ENCODE measurements around the gene GOLGA2. TPM values are rescaled to one million over a fixed set of nuclear protein-coding genes. Genes with fewer than 3 reads are reported as not detected.

Gene GOLGA2, protein sequence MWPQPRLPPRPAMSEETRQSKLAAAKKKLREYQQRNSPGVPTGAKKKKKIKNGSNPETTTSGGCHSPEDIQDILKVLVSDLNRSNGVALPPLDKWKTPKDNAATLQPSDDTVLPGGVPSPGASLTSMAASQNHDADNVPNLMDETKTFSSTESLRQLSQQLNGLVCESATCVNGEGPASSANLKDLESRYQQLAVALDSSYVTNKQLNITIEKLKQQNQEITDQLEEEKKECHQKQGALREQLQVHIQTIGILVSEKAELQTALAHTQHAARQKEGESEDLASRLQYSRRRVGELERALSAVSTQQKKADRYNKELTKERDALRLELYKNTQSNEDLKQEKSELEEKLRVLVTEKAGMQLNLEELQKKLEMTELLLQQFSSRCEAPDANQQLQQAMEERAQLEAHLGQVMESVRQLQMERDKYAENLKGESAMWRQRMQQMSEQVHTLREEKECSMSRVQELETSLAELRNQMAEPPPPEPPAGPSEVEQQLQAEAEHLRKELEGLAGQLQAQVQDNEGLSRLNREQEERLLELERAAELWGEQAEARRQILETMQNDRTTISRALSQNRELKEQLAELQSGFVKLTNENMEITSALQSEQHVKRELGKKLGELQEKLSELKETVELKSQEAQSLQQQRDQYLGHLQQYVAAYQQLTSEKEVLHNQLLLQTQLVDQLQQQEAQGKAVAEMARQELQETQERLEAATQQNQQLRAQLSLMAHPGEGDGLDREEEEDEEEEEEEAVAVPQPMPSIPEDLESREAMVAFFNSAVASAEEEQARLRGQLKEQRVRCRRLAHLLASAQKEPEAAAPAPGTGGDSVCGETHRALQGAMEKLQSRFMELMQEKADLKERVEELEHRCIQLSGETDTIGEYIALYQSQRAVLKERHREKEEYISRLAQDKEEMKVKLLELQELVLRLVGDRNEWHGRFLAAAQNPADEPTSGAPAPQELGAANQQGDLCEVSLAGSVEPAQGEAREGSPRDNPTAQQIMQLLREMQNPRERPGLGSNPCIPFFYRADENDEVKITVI
- total RNA-seq: 10 to 100 TPM; 56.5 to 76.6 (median 70.6) TPM
- 1 to 10 TPM; 6.0 to 7.4 TPM for polyA plus RNA-seq
- total RNA-seq: 64.7 reads per million, percentile 76 among the genes with 10 or more reads in this experiment

DNA sequence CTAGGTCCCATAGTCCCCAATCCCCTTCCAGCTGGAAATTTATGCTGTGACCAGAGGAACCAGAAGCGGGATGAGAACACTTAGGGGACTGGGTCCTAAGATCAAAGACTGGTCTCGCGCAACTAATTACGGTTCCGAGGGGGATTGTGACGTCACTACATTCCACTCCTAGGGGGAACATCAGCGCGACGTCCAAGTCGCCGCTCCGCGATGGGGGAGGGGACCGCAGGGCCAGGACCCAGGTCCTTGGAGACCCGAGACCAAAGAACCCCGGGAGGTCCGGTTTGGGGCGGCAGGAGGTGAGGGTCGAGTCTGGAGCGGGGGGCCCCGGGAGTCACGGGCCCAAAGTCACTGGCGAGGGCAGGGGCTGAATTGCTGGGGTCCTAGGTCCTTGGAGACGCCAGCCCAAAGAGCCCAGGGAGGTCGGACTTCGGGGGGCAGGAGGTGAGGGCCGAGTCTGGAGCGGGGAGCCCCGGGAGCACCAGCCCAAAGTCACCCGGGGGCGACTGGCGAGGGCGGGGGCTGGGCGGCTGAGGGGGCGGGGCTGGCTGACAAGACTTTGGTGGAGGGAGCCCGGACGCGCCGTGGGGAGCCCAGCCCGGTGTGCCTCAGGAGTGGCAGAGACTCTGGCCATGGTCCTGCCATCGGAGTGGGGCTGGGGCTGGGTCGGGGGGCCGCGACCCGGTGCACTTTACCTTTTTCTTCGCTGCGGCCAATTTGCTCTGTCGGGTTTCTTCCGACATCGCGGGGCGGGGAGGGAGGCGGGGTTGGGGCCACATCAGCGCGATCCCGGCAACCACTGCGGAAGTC lies at the start of gene GOLGA2:
GOLGA2 (minus strand) TSS at position 810 of the 810 bp plus-strand sequence; CDS start at position 779, 31 bp downstream.
- Mint-ChIP-seq H3K9me3 (peaks cover 0 to 11% (median 0%) of the 10 kb centered on the region in 11 donors), H3K4me3 (peak within 1 kb of the TSS; percentile 94 to 98 (median 96)), H3K27me3 (peaks cover 0 to 7% (median 0%) of the 10 kb centered on the region in 5 donors), H3K27ac (peak within 1 kb of the TSS; percentile 94 to 98 (median 97)), H3K36me3 (peaks cover 0 to 34% (median 8%) of the 10 kb centered on the region in 5 donors), H3K4me1 (peaks cover 24 to 51% (median 46%) of the 10 kb centered on the region in 7 donors)
- ATAC-seq (peak; percentile 59), DNase-seq (no peak)
- Histone ChIP-seq H3K9me3 (ENCODE audit: control insufficient read depth in 2 of 3, low read length in 3 of 3) (no peaks in the 10 kb centered on the region), H3K27ac (ENCODE audit: low read depth, low read length) (peak within 1 kb of the TSS; percentile 90), H3K36me3 (ENCODE audit: control insufficient read depth in 2 of 3, insufficient read depth in 3 of 3, low read length in 3 of 3) (peaks cover 0 to 14% (median 3%) of the 10 kb centered on the region in 3 experiments), H3K4me1 (ENCODE audit: control insufficient read depth in 2 of 2, insufficient read depth in 2 of 2, low read length in 2 of 2) (peaks cover 16 to 21% of the 10 kb centered on the region in 2 donors), H3K4me3 (ENCODE audit: low read length) (peak within 1 kb of the TSS; percentile 95), H3K27me3 (ENCODE audit: control insufficient read depth in 2 of 2, insufficient read depth in 2 of 2, low read length in 2 of 2) (no peaks in the 10 kb centered on the region)
- intact Hi-C loops (cut with micrococcal nuclease): loop anchor here (1.0 to 10.0 kb wide), 19 partner anchors 20 to 823 kb away; partner anchors contain the start of genes COQ4 (in 2 of the 2), KYAT1 (in 2 of the 2), LRRC8A (in 2 of the 2) and ODF2 (in 2 of the 2)
- ChIA-PET POLR2A (interaction anchor here (0.6 to 1.6 kb wide), 18 partner anchors 11 to 543 kb away, joined by 3 to 10 read pairs (median 4); partner anchors contain the start of genes BBLN, CIZ1, ENDOG and ODF2), CTCF (interaction anchor here (0.6 kb wide), 1 partner anchor 20 kb away, joined by 5 read pairs; no protein-coding TSS in a partner anchor)

GRCh38 chr9:128324401-128324800 lies 48.6 kb upstream of the GOLGA2 start:
- ChIA-PET CTCF (interaction anchor here (1.2 kb wide), 1 partner anchor 11 kb away, joined by 3 read pairs; no protein-coding TSS in a partner anchor), POLR2A (interaction anchor here (0.9 to 1.2 kb wide), 2 partner anchors 15 to 17 kb away, joined by 3 to 5 read pairs; no protein-coding TSS in a partner anchor)
- H3K36me3 ChIP-seq (ENCODE audit: control insufficient read depth in 2 of 3, insufficient read depth in 3 of 3, low read length in 3 of 3): peaks cover 0 to 36% (median 11%) of the 10 kb centered on the region in 3 experiments
- peak overlapping the region; percentile 25 to 99 (median 92) for H3K4me3 Mint-ChIP-seq
- peak overlapping the region in 4 of 9 donors; percentile 12 to 97 (median 36) for H3K27ac Mint-ChIP-seq
- peaks cover 0 to 5% (median 0%) of the 10 kb centered on the region in 11 donors for H3K9me3 Mint-ChIP-seq
- H3K27ac ChIP-seq (ENCODE audit: low read depth, low read length): no peak overlapping the region
- peaks cover 10 to 13% of the 10 kb centered on the region in 2 donors for H3K4me1 ChIP-seq (ENCODE audit: control insufficient read depth in 2 of 2, insufficient read depth in 2 of 2, low read length in 2 of 2)
- H3K4me1 Mint-ChIP-seq: peaks cover 4 to 45% (median 29%) of the 10 kb centered on the region in 7 donors
- peaks cover 0 to 2% (median 0%) of the 10 kb centered on the region in 5 donors for H3K27me3 Mint-ChIP-seq
- H3K27me3 ChIP-seq (ENCODE audit: control insufficient read depth in 2 of 2, insufficient read depth in 2 of 2, low read length in 2 of 2): no peaks in the 10 kb centered on the region
- intact Hi-C loops (cut with micrococcal nuclease): loop anchor here (5.0 kb wide), 4 partner anchors 132 to 623 kb away; partner anchors contain the start of genes CIZ1 (in 2 of the 2), CDK9 (in 1 of the 2), DOLK (in 1 of the 2) and NUP188 (in 1 of the 2)
- DNase-seq: no peak
- H3K36me3 Mint-ChIP-seq: peaks cover 0 to 10% (median 2%) of the 10 kb centered on the region in 5 donors
- no peaks in the 10 kb centered on the region for H3K9me3 ChIP-seq (ENCODE audit: control insufficient read depth in 2 of 3, low read length in 3 of 3)
- no peak for ATAC-seq
- H3K4me3 ChIP-seq (ENCODE audit: low read length): no peak overlapping the region

DNA sequence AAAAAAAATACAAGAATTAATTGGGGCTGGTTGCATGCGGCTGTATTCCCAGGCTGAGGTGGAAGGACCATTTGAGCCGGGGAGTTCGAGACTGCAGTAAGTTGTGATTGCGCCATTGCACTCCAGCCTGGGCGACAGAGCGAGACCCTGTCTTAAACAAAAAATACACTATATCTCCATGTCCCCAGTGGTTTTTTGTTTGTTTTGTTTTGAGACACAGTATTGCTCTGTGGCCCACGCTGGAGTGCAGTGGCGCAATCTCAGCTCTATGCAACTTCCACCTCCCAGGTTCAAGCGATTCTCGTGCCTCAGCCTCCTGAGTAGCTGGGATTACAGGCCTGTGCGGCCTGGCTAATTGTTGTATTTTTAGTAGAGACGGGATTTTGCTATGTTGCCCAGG lies 48.0 kb upstream of the GOLGA2 start:
- H3K36me3 Mint-ChIP-seq: peaks cover 0 to 10% (median 2%) of the 10 kb centered on the region in 5 donors
- H3K27ac ChIP-seq (ENCODE audit: low read depth, low read length): peak overlapping the region; percentile 85
- peak overlapping the region; percentile 82 to 99 (median 96) for H3K4me3 Mint-ChIP-seq

GRCh38 chr9:128323212-128323730 lies 47.5 kb upstream of the GOLGA2 start:
- Histone ChIP-seq H3K4me1 (ENCODE audit: control insufficient read depth in 2 of 2, insufficient read depth in 2 of 2, low read length in 2 of 2) (peaks cover 10 to 13% of the 10 kb centered on the region in 2 donors), H3K36me3 (ENCODE audit: control insufficient read depth in 2 of 3, insufficient read depth in 3 of 3, low read length in 3 of 3) (peaks cover 0 to 27% (median 11%) of the 10 kb centered on the region in 3 experiments), H3K4me3 (ENCODE audit: low read length) (peak overlapping the region; percentile 98), H3K9me3 (ENCODE audit: control insufficient read depth in 2 of 3, low read length in 3 of 3) (no peaks in the 10 kb centered on the region), H3K27ac (ENCODE audit: low read depth, low read length) (peak overlapping the region; percentile 85), H3K27me3 (ENCODE audit: control insufficient read depth in 2 of 2, insufficient read depth in 2 of 2, low read length in 2 of 2) (no peaks in the 10 kb centered on the region)
- Mint-ChIP-seq H3K4me3 (peak overlapping the region; percentile 82 to 99 (median 96)), H3K27ac (peak overlapping the region; percentile 86 to 99 (median 97)), H3K36me3 (peaks cover 0 to 10% (median 2%) of the 10 kb centered on the region in 5 donors), H3K27me3 (peaks cover 0 to 2% (median 0%) of the 10 kb centered on the region in 5 donors), H3K4me1 (peaks cover 4 to 45% (median 29%) of the 10 kb centered on the region in 7 donors), H3K9me3 (peaks cover 0 to 5% (median 0%) of the 10 kb centered on the region in 11 donors)
- DNase-seq (no peak), ATAC-seq (no peak)
- intact Hi-C loops (cut with micrococcal nuclease): loop anchor here (2.0 to 5.0 kb wide), 7 partner anchors 40 to 706 kb away; partner anchors contain the start of genes CIZ1 (in 2 of the 2), CDK9 (in 1 of the 2), DOLK (in 1 of the 2) and NUP188 (in 1 of the 2)
- POLR2A ChIA-PET: interaction anchor here (1.0 to 1.5 kb wide), 2 partner anchors 48 to 182 kb away, joined by 3 to 4 read pairs; partner anchors contain the start of genes GLE1 and URM1
- CTCF ChIA-PET: interaction anchor here (0.5 to 0.6 kb wide), 2 partner anchors 16 to 507 kb away, joined by 3 read pairs; no protein-coding TSS in a partner anchor

More for the DNA sequence above, 48.0 kb upstream of the GOLGA2 start:
- Mint-ChIP-seq H3K27ac (peak overlapping the region in 7 of 9 donors; percentile 33 to 99 (median 95)), H3K9me3 (peaks cover 0 to 5% (median 0%) of the 10 kb centered on the region in 11 donors), H3K4me1 (peaks cover 4 to 45% (median 29%) of the 10 kb centered on the region in 7 donors), H3K27me3 (peaks cover 0 to 2% (median 0%) of the 10 kb centered on the region in 5 donors)
- POLR2A ChIA-PET: interaction anchor here (1.0 to 1.5 kb wide), 2 partner anchors 47 to 181 kb away, joined by 3 to 4 read pairs; partner anchors contain the start of genes GLE1 and URM1
- no peaks in the 10 kb centered on the region for H3K27me3 ChIP-seq (ENCODE audit: control insufficient read depth in 2 of 2, insufficient read depth in 2 of 2, low read length in 2 of 2)
- peaks cover 0 to 32% (median 11%) of the 10 kb centered on the region in 3 experiments for H3K36me3 ChIP-seq (ENCODE audit: control insufficient read depth in 2 of 3, insufficient read depth in 3 of 3, low read length in 3 of 3)
- no peaks in the 10 kb centered on the region for H3K9me3 ChIP-seq (ENCODE audit: control insufficient read depth in 2 of 3, low read length in 3 of 3)
- DNase-seq (no peak), ATAC-seq (no peak)
- no peak overlapping the region for H3K4me3 ChIP-seq (ENCODE audit: low read length)
- intact Hi-C loops (cut with micrococcal nuclease): loop anchor here (2.0 to 5.0 kb wide), 7 partner anchors 39 to 705 kb away; partner anchors contain the start of genes CIZ1 (in 2 of the 2), CDK9 (in 1 of the 2), DOLK (in 1 of the 2) and NUP188 (in 1 of the 2)
- CTCF ChIA-PET: interaction anchor here (0.5 to 1.2 kb wide), 2 partner anchors 12 to 507 kb away, joined by 3 read pairs; no protein-coding TSS in a partner anchor
- H3K4me1 ChIP-seq (ENCODE audit: control insufficient read depth in 2 of 2, insufficient read depth in 2 of 2, low read length in 2 of 2): peaks cover 10 to 13% of the 10 kb centered on the region in 2 donors
